ENCODE results near the gene PCYT2.

PCYT2 gene

DNA sequence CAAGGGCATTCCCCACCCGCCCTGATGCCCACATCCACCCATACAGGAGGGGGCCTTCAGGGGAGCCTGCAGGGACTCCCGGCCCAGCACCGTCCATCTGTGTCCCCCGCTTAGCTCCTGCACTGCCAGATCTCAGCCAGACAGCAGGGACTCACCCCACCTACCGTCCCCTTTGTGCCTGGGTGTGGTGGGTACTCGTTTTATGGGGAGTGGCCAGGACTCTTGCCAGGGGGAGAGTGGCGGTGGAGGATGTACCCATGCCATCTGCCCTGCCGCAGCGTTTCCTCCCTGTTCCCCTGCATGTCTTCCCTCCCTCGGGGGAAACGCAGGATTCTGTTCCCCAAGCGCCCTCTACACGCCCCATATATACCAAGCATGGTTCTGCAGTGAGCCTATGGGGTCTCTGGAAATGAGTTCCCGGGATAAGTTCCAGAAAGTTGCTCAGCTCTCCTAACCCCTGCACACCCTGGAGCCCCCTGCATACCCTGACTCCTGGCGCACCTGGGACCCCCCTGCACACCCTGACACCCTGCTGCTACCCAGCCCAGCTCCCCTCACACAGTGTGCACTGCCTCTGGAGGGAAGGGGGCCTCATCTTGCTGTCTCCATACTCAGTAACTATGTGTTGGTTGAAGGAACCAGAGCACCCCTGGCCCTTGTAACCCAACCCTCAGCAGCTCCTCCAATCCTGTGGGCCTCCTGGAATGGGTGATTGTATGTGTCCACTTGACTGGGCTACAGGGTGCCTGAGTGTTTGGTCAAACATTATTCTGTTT, 20.5 kb upstream of the PCYT2 start:
- TF ChIP-seq, protein P1, sequence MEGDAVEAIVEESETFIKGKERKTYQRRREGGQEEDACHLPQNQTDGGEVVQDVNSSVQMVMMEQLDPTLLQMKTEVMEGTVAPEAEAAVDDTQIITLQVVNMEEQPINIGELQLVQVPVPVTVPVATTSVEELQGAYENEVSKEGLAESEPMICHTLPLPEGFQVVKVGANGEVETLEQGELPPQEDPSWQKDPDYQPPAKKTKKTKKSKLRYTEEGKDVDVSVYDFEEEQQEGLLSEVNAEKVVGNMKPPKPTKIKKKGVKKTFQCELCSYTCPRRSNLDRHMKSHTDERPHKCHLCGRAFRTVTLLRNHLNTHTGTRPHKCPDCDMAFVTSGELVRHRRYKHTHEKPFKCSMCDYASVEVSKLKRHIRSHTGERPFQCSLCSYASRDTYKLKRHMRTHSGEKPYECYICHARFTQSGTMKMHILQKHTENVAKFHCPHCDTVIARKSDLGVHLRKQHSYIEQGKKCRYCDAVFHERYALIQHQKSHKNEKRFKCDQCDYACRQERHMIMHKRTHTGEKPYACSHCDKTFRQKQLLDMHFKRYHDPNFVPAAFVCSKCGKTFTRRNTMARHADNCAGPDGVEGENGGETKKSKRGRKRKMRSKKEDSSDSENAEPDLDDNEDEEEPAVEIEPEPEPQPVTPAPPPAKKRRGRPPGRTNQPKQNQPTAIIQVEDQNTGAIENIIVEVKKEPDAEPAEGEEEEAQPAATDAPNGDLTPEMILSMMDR (conservative IDR thresholded peaks at IDR 0.05) = no peak
- no peak overlapping the region for H3K27ac ChIP-seq

DNA sequence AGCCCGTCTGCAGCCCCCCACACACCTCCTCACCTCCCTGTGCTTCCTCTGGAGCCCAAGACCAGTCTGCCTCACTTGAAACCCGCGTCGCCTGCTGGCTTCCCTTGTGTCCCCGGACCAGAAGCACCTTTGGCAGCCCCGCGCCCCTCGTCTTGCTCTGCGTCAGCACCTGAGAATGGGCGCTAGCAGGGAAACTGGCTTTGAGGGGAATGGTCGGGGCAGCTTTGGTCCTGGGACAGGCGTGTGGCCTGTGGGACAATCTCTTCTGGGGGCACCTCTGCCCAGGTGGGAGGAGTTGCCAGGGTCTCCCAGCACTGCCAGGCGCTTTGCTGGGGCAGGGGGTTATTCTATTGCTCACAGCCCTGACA, 20.0 kb upstream of the PCYT2 start:
- TF ChIP-seq, protein P1 (conservative IDR thresholded peaks at IDR 0.05) = no peak
- no peak overlapping the region for H3K27ac ChIP-seq

DNA sequence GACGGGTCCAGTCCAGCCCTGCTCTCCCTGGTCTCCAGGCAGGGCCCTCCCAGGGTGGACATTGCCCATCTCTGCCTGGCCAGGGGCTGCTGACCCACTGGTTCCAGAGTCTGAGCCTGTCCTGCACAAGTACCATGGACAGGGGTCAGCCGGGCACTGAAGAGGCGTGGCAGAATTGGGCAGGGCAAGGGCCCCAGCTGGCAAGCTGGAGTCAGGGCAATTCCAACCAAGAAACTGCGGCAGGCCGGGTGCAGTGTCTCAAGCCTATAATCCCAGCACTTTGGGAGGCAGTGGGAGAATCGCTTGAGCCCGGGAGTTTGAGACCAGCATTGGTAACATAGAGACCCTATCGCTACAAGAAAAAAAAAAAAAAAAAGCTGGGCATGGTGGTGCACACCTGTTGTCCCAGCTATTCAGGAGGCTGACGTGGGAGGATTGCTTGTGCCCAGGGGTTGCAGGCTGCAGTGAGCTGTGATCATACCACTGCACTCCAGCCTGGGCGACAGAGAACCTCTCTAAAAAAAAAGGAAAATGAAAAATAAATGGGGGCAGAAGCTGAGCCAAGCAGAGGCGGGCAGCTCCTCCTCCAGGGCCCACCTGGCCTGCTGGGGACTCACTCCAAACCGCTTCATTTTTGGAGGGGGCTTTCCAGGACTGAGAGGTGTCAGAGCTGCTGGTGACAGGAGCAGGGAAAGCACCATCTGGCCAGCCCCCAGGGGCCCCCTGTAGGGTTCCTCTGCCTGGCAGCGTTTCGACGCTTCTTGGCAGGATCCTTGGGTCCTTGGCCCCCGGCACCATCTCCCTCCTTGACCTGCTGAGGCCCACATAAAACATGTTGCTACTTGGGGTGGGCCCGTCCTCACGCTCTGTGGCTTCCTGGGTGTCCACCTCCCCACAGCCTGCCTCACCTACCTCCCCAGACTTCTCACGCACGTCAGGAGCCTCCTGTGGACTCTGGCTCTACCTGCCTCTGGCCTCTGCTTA, 19.2 kb upstream of the PCYT2 start:
- TF ChIP-seq, protein P1 (conservative IDR thresholded peaks at IDR 0.05) = no peak

DNA sequence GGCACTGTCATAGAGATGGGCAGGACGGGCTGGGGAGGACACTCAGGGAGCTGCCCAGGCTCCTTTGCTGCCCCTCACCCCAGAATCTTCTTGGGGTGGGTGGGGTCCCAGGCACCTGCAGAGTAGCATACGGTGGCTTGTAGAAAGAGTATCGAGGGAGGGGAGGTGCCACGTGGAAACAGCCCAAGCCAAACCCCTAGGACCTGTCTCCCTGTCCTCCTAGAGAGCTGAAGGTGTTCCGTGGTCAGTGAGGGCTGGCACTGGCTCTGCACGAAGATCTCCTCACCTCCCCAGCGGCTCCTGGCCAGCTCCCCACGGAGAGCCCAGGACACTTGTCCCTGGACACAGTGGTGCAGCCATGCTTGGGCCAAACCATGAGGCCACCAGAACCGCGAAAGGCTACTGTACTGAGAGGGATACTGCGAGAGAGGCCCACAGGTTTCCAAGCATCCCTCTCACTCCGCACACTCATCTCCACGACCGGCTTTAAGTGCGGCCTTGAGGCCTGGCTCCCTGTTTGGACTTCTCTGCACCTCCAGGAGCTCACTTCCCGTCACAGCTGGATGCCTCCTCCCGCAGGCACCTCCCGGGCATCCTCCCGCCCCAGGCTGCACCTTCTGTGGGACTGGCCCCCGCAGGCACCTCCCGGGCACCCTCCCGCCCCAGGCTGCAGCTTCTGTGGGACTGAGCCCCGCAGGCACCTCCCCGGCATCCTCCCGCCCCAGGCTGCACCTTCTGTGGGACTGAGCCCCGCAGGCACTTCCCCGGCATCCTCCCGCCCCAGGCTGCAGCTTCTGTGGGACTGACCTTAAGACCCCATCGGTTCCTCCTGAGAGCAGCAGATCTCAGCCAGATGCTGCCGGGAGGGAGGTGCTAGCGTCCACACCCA, 18.3 kb upstream of the PCYT2 start:
- H3K27ac ChIP-seq = peak overlapping the region; percentile 90
- TF ChIP-seq, protein P1 (conservative IDR thresholded peaks at IDR 0.05) = no peak

More for the DNA sequence above, 19.2 kb upstream of the PCYT2 start:
- H3K27ac ChIP-seq = no peak overlapping the region

DNA sequence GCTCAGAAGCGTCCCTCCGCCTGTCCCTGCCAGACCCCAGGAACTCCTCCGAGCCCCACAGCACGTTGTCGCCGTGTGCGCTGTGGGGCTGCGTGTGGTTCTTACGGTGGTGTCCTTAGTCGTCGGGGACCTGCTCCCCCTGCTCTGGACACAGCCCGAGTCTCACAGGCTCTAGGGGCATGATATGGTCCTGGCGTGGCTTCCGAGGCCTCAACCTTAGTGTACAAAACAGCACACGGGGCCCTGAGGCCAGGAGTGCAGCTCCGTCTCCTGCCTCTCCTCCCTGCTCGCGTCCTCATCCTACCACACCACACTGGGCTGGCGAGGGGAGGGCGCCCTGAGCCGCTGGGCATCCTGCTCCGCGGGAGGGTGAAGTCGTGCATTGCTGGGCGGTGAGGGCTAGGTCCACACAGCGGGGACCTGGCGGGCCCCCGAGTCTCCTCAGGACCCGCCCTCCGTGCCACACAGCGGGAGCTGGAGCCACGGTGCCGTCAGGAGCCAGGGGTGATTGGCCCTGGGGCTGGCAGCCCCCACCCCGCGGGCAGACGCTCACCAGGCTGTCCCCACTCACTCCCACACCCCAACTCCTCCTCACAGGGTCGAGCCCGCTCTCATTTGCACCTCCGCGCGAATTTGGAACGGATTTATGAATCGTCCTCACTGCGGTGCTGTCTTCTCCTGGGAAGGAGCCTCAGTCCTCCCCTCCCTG, 17.5 kb upstream of the PCYT2 start:
- TF ChIP-seq, protein P1 (conservative IDR thresholded peaks at IDR 0.05) = no peak
- peak overlapping the region; percentile 90 for H3K27ac ChIP-seq

DNA sequence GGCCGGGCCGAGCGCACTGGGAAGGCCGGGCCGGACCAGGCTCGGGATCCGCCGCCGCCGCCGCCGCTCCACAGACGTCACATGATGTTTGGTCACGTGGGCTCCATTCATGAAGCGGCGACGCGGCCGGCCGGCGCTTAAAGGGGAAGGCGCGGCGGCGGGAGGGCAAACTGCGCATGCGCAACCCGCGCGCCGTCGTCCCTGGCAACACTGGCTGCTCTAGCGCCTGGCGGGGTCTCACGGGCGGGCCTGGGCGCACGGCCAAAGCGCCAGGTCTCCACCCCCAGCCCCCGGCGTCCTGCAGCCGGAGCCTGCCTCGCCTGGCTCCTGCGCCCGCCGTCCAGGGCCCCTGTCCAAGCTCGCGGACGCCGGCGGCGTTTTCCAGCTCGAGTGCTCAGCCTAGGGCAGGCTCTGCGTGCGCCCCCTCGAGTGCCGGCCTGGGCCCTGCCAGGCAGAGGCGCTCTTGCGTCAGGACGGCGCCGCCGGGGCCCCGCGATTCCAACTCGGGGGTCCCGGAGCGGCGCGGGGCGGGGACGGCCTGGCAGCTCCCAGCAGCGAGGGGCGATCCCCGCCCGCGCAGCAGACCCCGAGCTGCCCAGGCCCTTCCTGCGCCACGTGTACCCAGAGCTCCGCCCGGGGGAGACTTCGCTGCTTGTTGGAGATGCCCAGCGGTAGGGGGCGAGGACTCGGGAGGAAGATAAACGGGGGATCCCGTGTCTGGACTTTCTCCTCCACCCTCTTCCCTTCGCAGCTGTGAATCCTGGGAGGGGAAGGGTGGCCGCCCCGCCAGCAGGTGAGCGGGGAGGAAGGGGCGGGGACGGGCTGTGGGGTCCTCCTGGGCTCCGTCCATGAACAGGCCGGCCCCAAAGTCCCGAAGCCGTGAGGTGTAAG, 16.7 kb upstream of the PCYT2 start, which contains the start of gene MAFG:
MAFG (minus strand) TSS at position 83 of the 891 bp plus-strand sequence. CDS start 4,550 bp downstream, outside the sequence.
- TF ChIP-seq, protein P1 (conservative IDR thresholded peaks at IDR 0.05) = peak; percentile 55

More for the DNA sequence above, 16.7 kb upstream of the PCYT2 start, which contains the start of gene MAFG:
- H3K27ac ChIP-seq = peak within 1 kb of the TSS; percentile 90

Measured in VCaP (cell line).